GM19351 (cell line): Measurements from ENCODE around the gene SMIM41.
"Not testable (repeated sequence)": the region's sequence is repeated elsewhere in the genome, so short reads cannot be mapped to it uniquely, and the experiment has no call there.

Experiments used
- ATAC-seq: cut with Tn5 transposase; IDR thresholded peaks from one replicate; pipeline ENCODE4 v1.9.1; 2021; ENCODE audit warnings: mild to moderate bottlenecking, moderate library complexity; ENCODE audit not compliant: unreplicated experiment

Gene SMIM41

GRCh38 chr12:52084491-52085231, 5.2 kb downstream of the SMIM41 start:
- no peak for ATAC-seq

DNA sequence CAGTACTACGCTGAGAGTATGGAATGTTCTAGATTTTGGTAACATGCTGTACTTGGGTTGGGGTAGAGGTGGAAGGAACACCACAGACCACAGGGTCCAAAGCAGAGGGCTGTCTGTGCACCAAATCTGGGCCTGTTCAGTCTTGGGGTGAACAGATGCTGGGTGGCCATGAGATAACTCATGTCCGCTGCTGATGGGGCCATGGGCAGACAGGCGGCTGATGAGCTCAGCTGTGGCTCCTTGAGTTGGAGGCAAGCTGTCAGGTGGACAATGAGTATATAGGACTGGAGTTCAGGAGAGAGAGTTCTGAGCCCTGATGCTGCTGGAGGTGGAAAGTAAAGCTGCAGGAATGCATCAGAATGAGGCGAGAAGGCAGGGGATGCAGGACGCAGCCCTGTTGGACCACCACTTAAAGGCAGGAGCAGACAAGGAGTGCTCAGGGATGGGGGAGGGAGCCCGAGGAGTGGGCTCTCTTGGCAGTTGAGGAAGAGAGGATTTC, 6.2 kb downstream of the SMIM41 start:
- ATAC-seq = no peak

- ATAC-seq = no peak
Measured at GRCh38 chr12:52086366-52086765, 6.9 kb downstream of the SMIM41 start.

- no peak for ATAC-seq
Measured at GRCh38 chr12:52086944-52087835, 7.7 kb downstream of the SMIM41 start.

- ATAC-seq = no peak
Measured at GRCh38 chr12:52087961-52088820, 8.7 kb downstream of the SMIM41 start.

GRCh38 chr12:52089491-52089890, 10.0 kb downstream of the SMIM41 start:
- no peak for ATAC-seq

DNA sequence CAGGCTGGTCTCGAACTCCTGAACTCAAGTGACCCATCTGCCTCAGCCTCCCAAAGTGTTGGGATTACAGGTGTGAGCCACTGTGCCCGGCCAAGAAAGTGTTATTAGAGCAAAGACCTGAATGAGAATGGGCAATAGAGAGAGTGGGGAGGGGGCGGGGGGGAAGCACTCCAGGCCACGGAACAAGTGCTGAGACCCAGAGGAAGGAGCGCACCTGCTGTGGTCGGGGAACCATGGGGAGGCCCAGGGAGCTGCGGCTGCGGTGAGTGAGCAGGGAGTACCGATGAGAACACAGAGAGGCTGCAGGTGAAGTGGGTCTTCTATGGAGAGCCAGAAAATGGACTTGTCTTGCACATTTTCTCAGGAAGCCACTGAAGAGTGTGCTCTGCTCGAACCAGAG, 10.8 kb downstream of the SMIM41 start:
- ATAC-seq = no peak

DNA sequence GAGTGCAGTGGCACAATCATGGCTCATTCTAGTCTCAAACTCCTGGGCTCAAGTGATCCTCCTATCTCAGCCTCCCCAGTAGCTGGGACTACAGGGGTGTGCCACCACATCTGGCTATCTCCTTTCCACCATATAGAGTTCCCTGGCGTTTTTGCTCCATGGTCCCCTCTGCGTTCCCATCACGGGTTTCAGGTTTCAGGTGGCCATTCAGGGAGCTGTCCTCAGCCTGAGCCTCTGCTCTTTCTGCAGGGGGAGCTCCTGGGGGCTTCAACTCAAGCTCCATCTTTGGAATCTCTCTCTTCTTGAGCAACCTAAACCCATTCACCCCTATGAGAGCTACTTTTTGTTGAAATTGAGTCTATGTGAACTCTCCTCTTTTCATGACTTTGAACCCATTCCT, 11.6 kb downstream of the SMIM41 start:
- ATAC-seq = no peak

GRCh38 chr12:52091869-52092268, 12.4 kb downstream of the SMIM41 start:
- ATAC-seq = no peak

- no peak for ATAC-seq
Measured at GRCh38 chr12:52093346-52093745, 13.8 kb downstream of the SMIM41 start.

DNA sequence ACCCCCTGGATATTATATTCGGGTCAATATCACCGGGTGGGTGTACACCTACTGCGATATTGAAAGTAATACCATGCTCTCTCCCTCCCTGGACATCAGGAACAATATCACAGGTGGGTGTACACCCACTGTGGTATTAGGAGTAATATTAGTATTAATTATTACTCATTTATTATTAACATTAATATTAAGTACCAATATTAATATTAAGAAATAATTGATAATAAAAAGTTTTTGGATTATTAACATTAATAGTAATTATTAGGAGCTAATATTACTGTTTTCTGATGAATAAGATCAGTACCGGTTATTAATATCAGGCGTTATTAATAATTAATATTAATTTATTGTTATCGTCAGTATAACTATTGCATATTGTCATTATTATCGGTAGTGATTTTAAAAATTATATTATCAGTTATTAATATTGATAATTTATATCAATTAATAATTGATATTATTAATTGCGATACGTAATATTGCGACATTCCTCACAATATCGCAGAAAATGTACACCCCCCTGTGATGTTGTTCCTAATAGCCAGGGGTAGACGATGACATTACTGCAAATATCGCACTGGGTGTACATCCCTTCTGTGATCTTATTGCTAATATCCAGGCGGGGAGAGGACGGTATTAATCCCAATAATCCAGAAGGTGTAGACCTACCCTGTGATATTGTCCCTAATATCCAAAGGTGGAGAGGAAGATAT, 17.0 kb downstream of the SMIM41 start:
- no peak for ATAC-seq

DNA sequence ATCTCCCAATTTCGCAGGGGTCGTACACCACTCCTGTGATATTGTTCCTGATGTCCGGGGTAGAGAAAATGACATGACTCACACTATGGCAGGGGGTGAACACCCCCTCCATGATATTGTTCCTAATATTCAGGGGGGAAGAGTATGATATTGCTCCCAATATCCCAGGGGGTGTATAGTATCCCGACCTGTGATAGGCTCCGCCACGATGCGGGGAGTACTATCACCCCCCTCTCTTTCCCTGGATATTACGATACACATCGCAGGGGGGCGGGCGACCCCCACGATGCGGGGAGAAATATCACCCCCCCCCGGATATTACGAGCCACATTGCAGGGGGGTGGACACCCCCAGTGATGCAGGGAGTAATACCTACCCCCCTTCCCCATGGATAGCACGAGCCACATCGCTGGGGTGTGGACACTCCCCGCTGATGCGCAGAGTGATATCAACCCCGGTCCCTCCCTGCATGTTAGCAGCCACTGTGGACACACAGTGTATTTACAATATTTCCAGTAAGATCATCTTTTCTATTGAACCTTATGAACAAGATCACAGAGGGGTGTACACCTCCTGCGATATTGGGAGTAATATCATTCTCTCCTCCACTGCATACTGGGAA, 17.7 kb downstream of the SMIM41 start:
- ATAC-seq = no peak

GRCh38 chr12:52104431-52105089, 25.1 kb downstream of the SMIM41 start:
- not testable (repeated sequence) for ATAC-seq

GRCh38 chr12:52116222-52117125, 37.0 kb downstream of the SMIM41 start:
- ATAC-seq = not testable (repeated sequence)

GRCh38 chr12:52117806-52118475, 38.4 kb downstream of the SMIM41 start:
- ATAC-seq = peak; percentile 24

- no peak for ATAC-seq
Measured at GRCh38 chr12:52119398-52120254, 40.1 kb downstream of the SMIM41 start.
